ENCODE data around the gene SMARCC2. TPM values are rescaled to one million over a fixed set of nuclear protein-coding genes. Genes with fewer than 3 reads are reported as not detected.

SMARCC2 gene
- total RNA-seq, 1 experiment from 2014 or later: 99.7 TPM

GRCh38 chr12:56121204-56121870, 67.9 kb downstream of the SMARCC2 start:
- RAD21 ChIA-PET (ENCODE audit: low non-redundant PET in 1 of 2, low total read pairs in 2 of 2, uncharacterized antibody in 2 of 2, unreplicated experiment in 2 of 2): no interaction called here
- intact Hi-C loops (cut with micrococcal nuclease): no loop called here
- DNase-seq (ENCODE audit: low read depth, low spot score): no peak
- Histone ChIP-seq H3K27ac (ENCODE audit: low read depth, low read length) (no peak overlapping the region), H3K9me3 (ENCODE audit: control insufficient read depth in 1 of 2, insufficient read depth in 1 of 2, low read depth in 1 of 2, low read length in 2 of 2) (no peaks in the 10 kb centered on the region), H3K4me3 (replicated peaks in 1 of 2; ENCODE audit: low read depth in 1 of 2, low read length in 2 of 2) (no peak overlapping the region), H3K79me2 (ENCODE audit: insufficient read depth, low read length) (peaks cover 18% of the 10 kb centered on the region), H3K9me2 (ENCODE audit: insufficient read depth) (no peaks in the 10 kb centered on the region), H3K4me1 (ENCODE audit: control insufficient read depth in 1 of 2, insufficient read depth in 2 of 2, low read length in 2 of 2) (peaks cover 17 to 32% of the 10 kb centered on the region in 2 experiments), H4K20me1 (ENCODE audit: insufficient read depth) (no peaks in the 10 kb centered on the region), H2AFZ (ENCODE audit: low read depth, low read length, poor library complexity, severe bottlenecking) (no peak overlapping the region), H3K36me3 (ENCODE audit: control insufficient read depth in 1 of 2, insufficient read depth in 2 of 2, low read length in 2 of 2) (peaks cover 4 to 28% of the 10 kb centered on the region in 2 experiments; a peak in 3 of 4 replicates), H3K9ac (ENCODE audit: low read length) (no peak overlapping the region), H3K4me2 (ENCODE audit: low read length) (no peak overlapping the region), H3K27me3 (ENCODE audit: insufficient read depth, low read length) (no peaks in the 10 kb centered on the region)
- no peak for ATAC-seq
- BruUV-seq (replicated peaks): no TSS peak
- POLR2A ChIA-PET: no interaction called here
- no peak for TF ChIP-seq POLR2A (IDR thresholded peaks at IDR 0.05; ENCODE audit: borderline replicate concordance, extremely low read depth, insufficient read depth, insufficient read length)
- no peak for TF ChIP-seq ZFX (IDR thresholded peaks at IDR 0.05)
- no peak for TF ChIP-seq POLR2AphosphoS5 (IDR thresholded peaks at IDR 0.05; ENCODE audit: low read depth, low read length)
- CTCF ChIA-PET: interaction anchor here (0.6 kb wide), 1 partner anchor 159 kb away, joined by 6 read pairs; no protein-coding TSS in a partner anchor

- Histone ChIP-seq H3K9ac (ENCODE audit: low read length) (peak overlapping the region; percentile 80), H3K36me3 (ENCODE audit: control insufficient read depth in 1 of 2, insufficient read depth in 2 of 2, low read length in 2 of 2) (peaks cover 4 to 28% of the 10 kb centered on the region in 2 experiments; a peak in 3 of 4 replicates), H2AFZ (ENCODE audit: low read depth, low read length, poor library complexity, severe bottlenecking) (no peak overlapping the region), H3K4me2 (ENCODE audit: low read length) (peak overlapping the region; percentile 88), H3K79me2 (ENCODE audit: insufficient read depth, low read length) (peaks cover 18% of the 10 kb centered on the region), H4K20me1 (ENCODE audit: insufficient read depth) (no peaks in the 10 kb centered on the region), H3K4me3 (replicated peaks in 1 of 2; ENCODE audit: low read depth in 1 of 2, low read length in 2 of 2) (peak overlapping the region in 1 of 2 experiments; percentile 80; a peak in 2 of 4 replicates), H3K4me1 (ENCODE audit: control insufficient read depth in 1 of 2, insufficient read depth in 2 of 2, low read length in 2 of 2) (peaks cover 18 to 27% of the 10 kb centered on the region in 2 experiments), H3K9me2 (ENCODE audit: insufficient read depth) (no peaks in the 10 kb centered on the region), H3K9me3 (ENCODE audit: control insufficient read depth in 1 of 2, insufficient read depth in 1 of 2, low read depth in 1 of 2, low read length in 2 of 2) (no peaks in the 10 kb centered on the region), H3K27me3 (ENCODE audit: insufficient read depth, low read length) (no peaks in the 10 kb centered on the region), H3K27ac (ENCODE audit: low read depth, low read length) (peak overlapping the region; percentile 93; the same call in 1 of the 2 replicates)
- intact Hi-C loops (cut with micrococcal nuclease): no loop called here
- POLR2A ChIA-PET: interaction anchor here (0.9 to 1.1 kb wide), 3 partner anchors 8 to 102 kb away, joined by 3 to 5 read pairs (median 4); partner anchors contain the start of genes ESYT1, PA2G4 and RNF41
- no TSS peak for BruUV-seq (replicated peaks)
- no peak for DNase-seq (ENCODE audit: low read depth, low spot score)
- no peak for TF ChIP-seq CEBPB (IDR thresholded peaks at IDR 0.05; ENCODE audit: low read depth)
- TF ChIP-seq, protein P1, sequence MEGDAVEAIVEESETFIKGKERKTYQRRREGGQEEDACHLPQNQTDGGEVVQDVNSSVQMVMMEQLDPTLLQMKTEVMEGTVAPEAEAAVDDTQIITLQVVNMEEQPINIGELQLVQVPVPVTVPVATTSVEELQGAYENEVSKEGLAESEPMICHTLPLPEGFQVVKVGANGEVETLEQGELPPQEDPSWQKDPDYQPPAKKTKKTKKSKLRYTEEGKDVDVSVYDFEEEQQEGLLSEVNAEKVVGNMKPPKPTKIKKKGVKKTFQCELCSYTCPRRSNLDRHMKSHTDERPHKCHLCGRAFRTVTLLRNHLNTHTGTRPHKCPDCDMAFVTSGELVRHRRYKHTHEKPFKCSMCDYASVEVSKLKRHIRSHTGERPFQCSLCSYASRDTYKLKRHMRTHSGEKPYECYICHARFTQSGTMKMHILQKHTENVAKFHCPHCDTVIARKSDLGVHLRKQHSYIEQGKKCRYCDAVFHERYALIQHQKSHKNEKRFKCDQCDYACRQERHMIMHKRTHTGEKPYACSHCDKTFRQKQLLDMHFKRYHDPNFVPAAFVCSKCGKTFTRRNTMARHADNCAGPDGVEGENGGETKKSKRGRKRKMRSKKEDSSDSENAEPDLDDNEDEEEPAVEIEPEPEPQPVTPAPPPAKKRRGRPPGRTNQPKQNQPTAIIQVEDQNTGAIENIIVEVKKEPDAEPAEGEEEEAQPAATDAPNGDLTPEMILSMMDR (IDR thresholded peaks at IDR 0.05 in 2 of 3, conservative IDR thresholded peaks at IDR 0.05 in 1 of 3; ENCODE audit: borderline replicate concordance in 1 of 3, insufficient read depth in 1 of 3, low read depth in 2 of 3, low read length in 2 of 3): no peak
- TF ChIP-seq, protein P2, sequence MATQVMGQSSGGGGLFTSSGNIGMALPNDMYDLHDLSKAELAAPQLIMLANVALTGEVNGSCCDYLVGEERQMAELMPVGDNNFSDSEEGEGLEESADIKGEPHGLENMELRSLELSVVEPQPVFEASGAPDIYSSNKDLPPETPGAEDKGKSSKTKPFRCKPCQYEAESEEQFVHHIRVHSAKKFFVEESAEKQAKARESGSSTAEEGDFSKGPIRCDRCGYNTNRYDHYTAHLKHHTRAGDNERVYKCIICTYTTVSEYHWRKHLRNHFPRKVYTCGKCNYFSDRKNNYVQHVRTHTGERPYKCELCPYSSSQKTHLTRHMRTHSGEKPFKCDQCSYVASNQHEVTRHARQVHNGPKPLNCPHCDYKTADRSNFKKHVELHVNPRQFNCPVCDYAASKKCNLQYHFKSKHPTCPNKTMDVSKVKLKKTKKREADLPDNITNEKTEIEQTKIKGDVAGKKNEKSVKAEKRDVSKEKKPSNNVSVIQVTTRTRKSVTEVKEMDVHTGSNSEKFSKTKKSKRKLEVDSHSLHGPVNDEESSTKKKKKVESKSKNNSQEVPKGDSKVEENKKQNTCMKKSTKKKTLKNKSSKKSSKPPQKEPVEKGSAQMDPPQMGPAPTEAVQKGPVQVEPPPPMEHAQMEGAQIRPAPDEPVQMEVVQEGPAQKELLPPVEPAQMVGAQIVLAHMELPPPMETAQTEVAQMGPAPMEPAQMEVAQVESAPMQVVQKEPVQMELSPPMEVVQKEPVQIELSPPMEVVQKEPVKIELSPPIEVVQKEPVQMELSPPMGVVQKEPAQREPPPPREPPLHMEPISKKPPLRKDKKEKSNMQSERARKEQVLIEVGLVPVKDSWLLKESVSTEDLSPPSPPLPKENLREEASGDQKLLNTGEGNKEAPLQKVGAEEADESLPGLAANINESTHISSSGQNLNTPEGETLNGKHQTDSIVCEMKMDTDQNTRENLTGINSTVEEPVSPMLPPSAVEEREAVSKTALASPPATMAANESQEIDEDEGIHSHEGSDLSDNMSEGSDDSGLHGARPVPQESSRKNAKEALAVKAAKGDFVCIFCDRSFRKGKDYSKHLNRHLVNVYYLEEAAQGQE (IDR thresholded peaks at IDR 0.05; ENCODE audit: low read depth): no peak
- CTCF ChIA-PET: interaction anchor here (2.9 to 3.3 kb wide), 2 partner anchors 7 to 69 kb away, joined by 24 to 29 read pairs; partner anchors contain the start of genes ESYT1 and SMARCC2
- no peak for ATAC-seq
- RAD21 ChIA-PET (ENCODE audit: low non-redundant PET in 1 of 2, low total read pairs in 2 of 2, uncharacterized antibody in 2 of 2, unreplicated experiment in 2 of 2): interaction anchor here in 1 of 2 experiments (0.6 kb wide), 1 partner anchor 70 kb away, joined by 6 read pairs; no protein-coding TSS in a partner anchor
Observed at GRCh38 chr12:56120158-56120846, 69.0 kb downstream of the SMARCC2 start.
